HEK293T (cell line): ENCODE results near the gene STAB1.

Experiments
- ARNT ChIP-seq: fragments of 450-650 bp; IDR thresholded peaks from 2 replicates; pipeline ENCODE4 v1.6.1; 2017; ENCODE audit warnings: mild to moderate bottlenecking
- ELF4 ChIP-seq: fragments of 450-650 bp; IDR thresholded peaks from 2 replicates; pipeline ENCODE4 v1.6.1; 2017; ENCODE audit warnings: antibody characterized with exemption
- FOXA1 ChIP-seq: fragments of 450-650 bp; IDR thresholded peaks from 2 replicates; pipeline ENCODE4 v1.6.1; 2016; ENCODE audit warnings: mild to moderate bottlenecking
- FOXK2 ChIP-seq: fragments of 450-650 bp; IDR thresholded peaks from 2 replicates; pipeline ENCODE4 v1.6.1; 2016; ENCODE audit warnings: mild to moderate bottlenecking
- FOXM1 ChIP-seq: fragments of 450-650 bp; IDR thresholded peaks from 2 replicates; pipeline ENCODE4 v1.6.1; 2017; ENCODE audit warnings: mild to moderate bottlenecking, borderline replicate concordance
- HDGF ChIP-seq: fragments of 450-650 bp; IDR thresholded peaks from 2 replicates; pipeline ENCODE4 v1.6.1; 2017; ENCODE audit warnings: antibody characterized with exemption, borderline replicate concordance
- L3MBTL2 ChIP-seq: fragments of 450-650 bp; conservative IDR thresholded peaks from 2 replicates; pipeline ENCODE4 v1.6.1; 2016; ENCODE audit warnings: mild to moderate bottlenecking
- NFRKB ChIP-seq: fragments of 450-650 bp; IDR thresholded peaks from 2 replicates; pipeline ENCODE4 v1.6.1; 2016; ENCODE audit warnings: mild to moderate bottlenecking, moderate library complexity
- PKNOX1 ChIP-seq: fragments of 450-650 bp; IDR thresholded peaks from 2 replicates; pipeline ENCODE4 v1.6.1; 2016
- SP1 ChIP-seq: fragments of 450-650 bp; IDR thresholded peaks from 2 replicates; pipeline ENCODE4 v1.6.1; 2017
- SUZ12 ChIP-seq: fragments of 450-650 bp; IDR thresholded peaks from 2 replicates; pipeline ENCODE4 v1.6.1; 2016; ENCODE audit warnings: mild to moderate bottlenecking
- TARDBP ChIP-seq: fragments of 450-650 bp; IDR thresholded peaks from 2 replicates; pipeline ENCODE4 v1.6.1; 2016
- ZNF384 ChIP-seq: fragments of 450-650 bp; IDR thresholded peaks from 2 replicates; pipeline ENCODE4 v1.6.1; 2016

DNA sequence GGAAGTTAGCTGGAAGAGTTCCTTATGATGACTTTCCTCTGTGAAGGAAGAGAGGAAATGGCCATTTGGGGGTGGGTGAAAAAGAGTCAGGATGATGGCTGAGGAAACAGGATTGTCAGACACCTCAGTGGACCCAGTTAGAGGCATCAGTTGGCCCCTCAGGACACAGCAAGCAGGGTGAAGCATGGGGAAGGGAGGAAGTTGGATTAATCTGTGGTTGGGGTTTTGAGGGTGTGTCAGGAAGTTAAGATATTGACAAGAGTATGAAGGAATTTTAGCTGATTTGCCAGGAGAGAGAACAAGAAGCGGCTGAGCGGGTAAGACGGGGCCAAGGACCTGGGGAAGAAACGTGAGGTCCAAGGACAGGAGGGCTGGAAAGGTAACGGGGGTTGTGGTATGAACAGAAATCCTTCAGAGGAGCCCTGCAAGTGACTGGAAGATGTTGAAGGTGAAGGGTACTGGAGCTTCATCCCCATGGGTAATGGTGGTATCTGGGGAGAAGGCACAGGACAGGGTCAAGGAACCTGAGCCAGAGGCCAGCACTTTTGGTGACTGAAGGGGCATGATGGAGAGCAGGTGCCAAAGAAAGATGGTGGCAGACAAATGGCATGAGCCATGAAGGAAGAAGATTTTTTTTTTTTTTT is 44.0 kb downstream of the STAB1 start:
- TF ChIP-seq NFRKB (no peak), L3MBTL2 (no peak), SP1 (no peak), SUZ12 (no peak), HDGF (no peak), PKNOX1 (no peak), FOXM1 (no peak), FOXK2 (no peak), ZNF384 (no peak), ARNT (no peak), FOXA1 (no peak), ELF4 (no peak), TARDBP (no peak)
